GM12872 (cell line): ENCODE data around the gene CD99L2.

Experiments used
- CTCF ChIP-seq: IDR thresholded peaks from 3 replicates; pipeline ENCODE4 v1.5.1; 2011; ENCODE audit warnings: low read depth, mild to moderate bottlenecking, low read length, moderate library complexity; ENCODE audit not compliant: insufficient read depth

CD99L2 gene

GRCh38 chrX:150873616-150874015 lies 24.9 kb downstream of the CD99L2 start:
- no peak for TF ChIP-seq CTCF

GRCh38 chrX:150872773-150873336 lies 25.6 kb downstream of the CD99L2 start:
- no peak for TF ChIP-seq CTCF

GRCh38 chrX:150871341-150871811 lies 27.1 kb downstream of the CD99L2 start:
- TF ChIP-seq CTCF: no peak

- no peak for TF ChIP-seq CTCF
These were observed 27.8 kb downstream of the CD99L2 start for GRCh38 chrX:150870487-150871340.

- no peak for TF ChIP-seq CTCF
These were observed 28.4 kb downstream of the CD99L2 start for GRCh38 chrX:150870029-150870428.

- TF ChIP-seq CTCF: no peak
These were observed 29.0 kb downstream of the CD99L2 start for GRCh38 chrX:150869450-150869849.

- no peak for TF ChIP-seq CTCF
These were observed 29.8 kb downstream of the CD99L2 start for GRCh38 chrX:150868625-150869024.
